DND-41 (cell line): Measurements from ENCODE around the gene ATF7IP.
"Not testable (repeated sequence)": the region's sequence is repeated elsewhere in the genome, so short reads cannot be mapped to it uniquely, and the experiment has no call there.

Experiments used
- ATAC-seq: fragments of 200-7000 bp; cut with Tn5 transposase; 3 replicates; pipeline ENCODE4 v1.9.1; 2021; ENCODE audit warnings: low read depth; ENCODE audit not compliant: insufficient read depth
- DNase-seq: peaks from one replicate; pipeline ENCODE4 v3.0.0-alpha.2; 2020
- H2AFZ ChIP-seq: 2 replicates; pipeline ENCODE4 v1.6.0; 2012; ENCODE audit warnings: low read depth, low read length
- H3K27ac ChIP-seq: 2 replicates; pipeline ENCODE4 v1.5.1; 2012; ENCODE audit warnings: low read length, inconsistent platforms
- H3K27me3 ChIP-seq: fragments of 200-600 bp; sonication (generic); 2 replicates; pipeline ENCODE4 v1.6.0; 2012; ENCODE audit warnings: low read length, mild to moderate bottlenecking, inconsistent platforms; ENCODE audit not compliant: insufficient read depth, poor library complexity
- H3K36me3 ChIP-seq: 2 replicates; pipeline ENCODE4 v1.5.1; 2012; ENCODE audit warnings: low read length, inconsistent platforms; ENCODE audit not compliant: insufficient read depth
- H3K4me1 ChIP-seq: 2 replicates; pipeline ENCODE4 v1.5.1; 2012; ENCODE audit warnings: mild to moderate bottlenecking, low read length; ENCODE audit not compliant: insufficient read depth
- H3K4me2 ChIP-seq: 2 replicates; pipeline ENCODE4 v1.6.0; 2012; ENCODE audit warnings: mild to moderate bottlenecking, moderate library complexity, low read length, inconsistent platforms; ENCODE audit not compliant: insufficient read depth
- H3K4me3 ChIP-seq, 2 experiments: fragments of 200-600 bp in 1 of 2; shearing (Covaris generic) in 1 of 2; 2 replicates each; pipeline ENCODE4 v1.5.1; 2012 to 2016; ENCODE audit warnings: inconsistent platforms in 2 of 2, low read length in 2 of 2, mild to moderate bottlenecking in 2 of 2, low read depth in 1 of 2, moderate library complexity in 1 of 2
- H3K79me2 ChIP-seq: 2 replicates; pipeline ENCODE4 v1.6.0; 2012; ENCODE audit warnings: low read length, inconsistent platforms; ENCODE audit not compliant: insufficient read depth
- H3K9ac ChIP-seq: 2 replicates; pipeline ENCODE4 v1.6.0; 2012; ENCODE audit warnings: low read depth, mild to moderate bottlenecking, inconsistent platforms, low read length, moderate library complexity
- H3K9me3 ChIP-seq: 2 replicates; pipeline ENCODE4 v1.5.1; 2012; ENCODE audit warnings: low read length, moderate library complexity, mild to moderate bottlenecking, inconsistent platforms; ENCODE audit not compliant: insufficient read depth, severe bottlenecking
- H4K20me1 ChIP-seq: 2 replicates; pipeline ENCODE4 v1.6.0; 2012; ENCODE audit warnings: low read length; ENCODE audit not compliant: insufficient read depth
- EZH2 ChIP-seq: IDR thresholded peaks from 3 replicates; pipeline ENCODE4 v1.6.1; 2012; ENCODE audit warnings: borderline replicate concordance, low read depth, mild to moderate bottlenecking, moderate library complexity, low read length, inconsistent platforms; ENCODE audit not compliant: severe bottlenecking
- TF ChIP-seq, protein P1 (sequence below): IDR thresholded peaks from 2 replicates; pipeline ENCODE4 v1.5.1; 2012; ENCODE audit warnings: borderline replicate concordance, low read length, moderate library complexity, mild to moderate bottlenecking; ENCODE audit not compliant: poor library complexity, severe bottlenecking; ENCODE audit errors: extremely low read depth

Gene ATF7IP

DNA sequence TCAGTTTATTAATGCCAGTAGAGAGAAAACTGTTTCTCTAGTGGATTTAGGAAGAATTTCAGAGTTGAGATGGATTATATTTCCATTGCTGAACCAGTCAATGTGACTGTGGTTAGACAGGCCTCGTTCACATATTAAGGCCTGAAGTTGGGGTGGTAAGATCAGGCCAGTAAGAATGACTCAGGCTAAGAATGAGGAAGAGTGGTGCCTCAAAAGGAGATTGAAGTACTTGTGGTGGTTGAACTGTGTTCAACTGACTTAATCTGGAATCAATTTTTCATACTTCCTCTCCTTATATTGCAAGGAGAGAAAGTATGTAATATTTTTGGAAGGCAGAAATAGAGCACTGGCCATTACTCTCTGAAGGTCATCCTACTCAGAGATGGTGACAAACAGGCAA, 37.8 kb upstream of the ATF7IP start:
- no peak overlapping the region for H3K27ac ChIP-seq
- H3K79me2 ChIP-seq, result no peaks in the 10 kb centered on the region
- H3K4me2 ChIP-seq, result no peak overlapping the region
- ATAC-seq (no peak), DNase-seq (no peak)
- H3K9me3 ChIP-seq, result no peaks in the 10 kb centered on the region
- H3K27me3 ChIP-seq, result no peaks in the 10 kb centered on the region
- H3K4me3 ChIP-seq, result no peak overlapping the region
- TF ChIP-seq, protein P1, sequence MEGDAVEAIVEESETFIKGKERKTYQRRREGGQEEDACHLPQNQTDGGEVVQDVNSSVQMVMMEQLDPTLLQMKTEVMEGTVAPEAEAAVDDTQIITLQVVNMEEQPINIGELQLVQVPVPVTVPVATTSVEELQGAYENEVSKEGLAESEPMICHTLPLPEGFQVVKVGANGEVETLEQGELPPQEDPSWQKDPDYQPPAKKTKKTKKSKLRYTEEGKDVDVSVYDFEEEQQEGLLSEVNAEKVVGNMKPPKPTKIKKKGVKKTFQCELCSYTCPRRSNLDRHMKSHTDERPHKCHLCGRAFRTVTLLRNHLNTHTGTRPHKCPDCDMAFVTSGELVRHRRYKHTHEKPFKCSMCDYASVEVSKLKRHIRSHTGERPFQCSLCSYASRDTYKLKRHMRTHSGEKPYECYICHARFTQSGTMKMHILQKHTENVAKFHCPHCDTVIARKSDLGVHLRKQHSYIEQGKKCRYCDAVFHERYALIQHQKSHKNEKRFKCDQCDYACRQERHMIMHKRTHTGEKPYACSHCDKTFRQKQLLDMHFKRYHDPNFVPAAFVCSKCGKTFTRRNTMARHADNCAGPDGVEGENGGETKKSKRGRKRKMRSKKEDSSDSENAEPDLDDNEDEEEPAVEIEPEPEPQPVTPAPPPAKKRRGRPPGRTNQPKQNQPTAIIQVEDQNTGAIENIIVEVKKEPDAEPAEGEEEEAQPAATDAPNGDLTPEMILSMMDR, result no peak
- TF ChIP-seq EZH2, result no peak
- H2AFZ ChIP-seq, result no peak overlapping the region
- no peaks in the 10 kb centered on the region for H3K4me1 ChIP-seq
- H3K9ac ChIP-seq, result no peak overlapping the region
- H3K36me3 ChIP-seq, result no peaks in the 10 kb centered on the region
- no peaks in the 10 kb centered on the region for H4K20me1 ChIP-seq

DNA sequence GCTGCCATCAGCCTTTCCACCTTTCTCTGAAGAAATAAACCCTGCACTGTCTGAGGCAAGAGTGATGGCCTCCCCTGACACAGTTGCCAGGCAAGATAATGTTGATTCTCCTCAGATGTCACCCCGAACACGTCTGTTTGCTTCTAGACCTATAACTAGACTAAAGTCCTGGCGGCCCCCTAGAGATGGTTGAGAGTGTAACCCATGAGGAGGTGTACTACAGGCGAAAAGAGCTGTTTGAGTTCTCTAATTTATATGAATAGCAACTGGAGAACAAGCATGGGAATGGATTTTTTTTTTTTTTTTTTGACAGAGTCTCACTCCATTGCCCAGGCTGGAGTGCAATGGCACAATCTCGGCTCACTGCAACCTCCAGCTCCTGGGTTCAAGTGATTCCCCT, 33.0 kb upstream of the ATF7IP start:
- H3K9ac ChIP-seq, result no peak overlapping the region
- no peak overlapping the region for H3K4me2 ChIP-seq
- TF ChIP-seq, protein P1, result no peak
- no peak for TF ChIP-seq EZH2
- no peaks in the 10 kb centered on the region for H3K36me3 ChIP-seq
- no peak overlapping the region for H3K4me3 ChIP-seq
- no peaks in the 10 kb centered on the region for H3K27me3 ChIP-seq
- H2AFZ ChIP-seq, result no peak overlapping the region
- no peak overlapping the region for H3K27ac ChIP-seq
- no peaks in the 10 kb centered on the region for H3K79me2 ChIP-seq
- H3K4me1 ChIP-seq, result no peaks in the 10 kb centered on the region
- no peaks in the 10 kb centered on the region for H4K20me1 ChIP-seq
- DNase-seq (no peak), ATAC-seq (no peak)
- no peaks in the 10 kb centered on the region for H3K9me3 ChIP-seq

DNA sequence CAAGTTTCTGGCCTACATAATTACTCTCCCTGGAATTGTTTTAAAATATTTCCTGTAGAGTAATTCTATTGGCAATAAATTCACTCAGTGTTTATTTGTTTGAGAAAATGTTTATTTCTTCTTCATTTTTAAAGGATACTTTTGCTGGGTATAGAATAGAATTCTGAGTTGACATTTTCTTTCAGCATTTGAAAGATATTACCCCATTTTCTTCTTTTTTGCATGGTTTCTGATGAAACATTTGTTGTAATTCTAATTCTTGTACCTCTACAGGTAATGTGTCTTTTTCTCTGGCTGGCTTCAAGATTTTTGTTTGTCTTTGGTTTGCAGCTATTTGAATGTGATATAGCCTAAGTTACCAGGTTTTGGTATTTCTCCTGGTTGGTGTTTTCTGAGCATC, 25.1 kb upstream of the ATF7IP start:
- no peak overlapping the region for H3K27ac ChIP-seq
- no peak overlapping the region for H3K4me3 ChIP-seq

DNA sequence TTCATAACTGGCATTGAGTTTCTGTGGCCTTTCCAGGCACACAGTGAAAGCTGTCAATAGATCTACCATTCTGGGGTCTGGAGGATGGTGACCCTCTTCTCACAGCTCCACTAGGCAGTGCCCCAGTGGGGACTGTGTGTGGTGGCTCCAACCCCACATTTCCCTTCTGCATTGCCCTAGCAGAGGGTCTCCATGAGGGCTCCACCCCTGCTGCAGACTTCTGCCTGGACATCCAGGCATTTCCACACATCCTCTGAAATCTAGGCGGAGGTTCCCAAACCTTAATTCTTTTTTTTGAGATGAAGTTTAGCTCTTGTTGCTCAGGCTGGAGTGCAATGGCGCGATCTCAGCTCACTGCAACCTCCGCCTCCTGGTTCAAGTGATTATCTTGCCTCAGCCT, 14.0 kb upstream of the ATF7IP start:
- not testable (repeated sequence) for H3K79me2 ChIP-seq, H3K9ac ChIP-seq, ATAC-seq, H3K27ac ChIP-seq, H3K4me1 ChIP-seq, H2AFZ ChIP-seq, H4K20me1 ChIP-seq, H3K4me3 ChIP-seq, H3K4me2 ChIP-seq, H3K36me3 ChIP-seq, H3K27me3 ChIP-seq
- peaks cover 20% of the 10 kb centered on the region for H3K9me3 ChIP-seq
- peak; percentile 7 for DNase-seq

More for the DNA sequence above, 25.1 kb upstream of the ATF7IP start:
- no peaks in the 10 kb centered on the region for H3K27me3 ChIP-seq
- H3K9me3 ChIP-seq, result peaks cover 21% of the 10 kb centered on the region
- H2AFZ ChIP-seq, result no peak overlapping the region
- no peaks in the 10 kb centered on the region for H3K79me2 ChIP-seq
- no peaks in the 10 kb centered on the region for H4K20me1 ChIP-seq
- no peak for TF ChIP-seq EZH2
- TF ChIP-seq, protein P1, result no peak
- ATAC-seq (no peak), DNase-seq (no peak)
- no peaks in the 10 kb centered on the region for H3K4me1 ChIP-seq
- H3K4me2 ChIP-seq, result no peak overlapping the region
- no peaks in the 10 kb centered on the region for H3K36me3 ChIP-seq
- no peak overlapping the region for H3K9ac ChIP-seq

DNA sequence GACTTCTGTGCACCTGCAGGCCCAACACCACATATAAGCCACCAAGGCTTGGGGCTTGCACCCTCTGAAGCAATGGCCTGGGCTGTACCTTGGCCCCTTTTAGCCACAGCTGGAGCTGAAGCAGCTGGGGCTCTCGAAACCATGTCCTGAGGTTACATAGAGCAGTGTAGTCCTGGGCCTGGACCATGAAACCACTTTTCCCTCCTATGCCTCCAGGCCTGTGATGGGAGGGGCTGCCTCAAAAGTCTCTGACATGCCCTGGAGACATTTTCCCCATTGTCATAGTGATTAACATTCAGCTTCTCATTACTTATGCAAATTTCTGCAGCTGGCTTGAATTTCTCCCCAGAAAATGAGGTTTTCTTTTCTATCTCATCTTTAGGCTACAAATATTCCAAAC, 13.4 kb upstream of the ATF7IP start:
- not testable (repeated sequence) for H3K4me2 ChIP-seq, H2AFZ ChIP-seq, H4K20me1 ChIP-seq, H3K36me3 ChIP-seq, H3K9ac ChIP-seq, H3K27ac ChIP-seq, H3K27me3 ChIP-seq, H3K4me1 ChIP-seq, ATAC-seq, DNase-seq, H3K79me2 ChIP-seq, H3K4me3 ChIP-seq
- H3K9me3 ChIP-seq, result peaks cover 23% of the 10 kb centered on the region

DNA sequence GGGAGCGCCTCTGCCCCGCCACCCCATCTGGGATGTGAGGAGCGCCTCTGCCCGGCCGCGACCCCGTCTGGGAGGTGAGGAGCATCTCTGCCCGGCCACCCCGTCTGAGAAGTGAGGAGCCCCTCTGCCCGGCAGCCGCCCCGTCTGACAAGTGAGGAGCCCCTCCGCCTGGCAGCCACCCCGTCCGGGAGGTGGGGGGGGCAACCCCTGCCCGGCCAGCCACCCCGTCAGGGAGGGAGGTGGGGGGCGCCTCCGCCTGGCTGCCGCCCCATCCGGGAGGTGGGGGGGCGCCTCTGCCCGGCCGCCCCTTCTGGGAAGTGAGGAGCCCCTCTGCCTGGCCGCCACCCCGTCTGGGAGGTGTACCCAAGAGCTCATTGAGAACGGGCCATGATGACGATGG, 10.8 kb upstream of the ATF7IP start:
- H3K9me3 ChIP-seq, result peaks cover 23% of the 10 kb centered on the region
- H3K27me3 ChIP-seq, H4K20me1 ChIP-seq, H3K79me2 ChIP-seq, H3K4me1 ChIP-seq, H3K27ac ChIP-seq, ATAC-seq, H3K4me3 ChIP-seq, H2AFZ ChIP-seq, H3K4me2 ChIP-seq, DNase-seq, H3K9ac ChIP-seq, H3K36me3 ChIP-seq: not testable (repeated sequence)
